ENCODE data around the gene ZNF83. TPM values are rescaled to one million over a fixed set of nuclear protein-coding genes. Genes with fewer than 3 reads are reported as not detected.
"Not testable (repeated sequence)": the region's sequence is repeated elsewhere in the genome, so short reads cannot be mapped to it uniquely, and the experiment has no call there.

ZNF83 gene
- total RNA-seq, 2 experiments from 2014 or later: 27.4 to 31.1 TPM

GRCh38 chr19:52646571-52647217 lies 8.5 kb upstream of the ZNF83 start:
- no peaks in the 10 kb centered on the region for H3K27me3 Mint-ChIP-seq
- ChIA-PET POLR2A (interaction anchor here (0.7 kb wide), 2 partner anchors 553 to 1550 kb away, joined by 3 to 5 read pairs; no protein-coding TSS in a partner anchor), CTCF (no interaction called here)
- peaks cover 34% of the 10 kb centered on the region for H3K9me3 Mint-ChIP-seq
- no peaks in the 10 kb centered on the region for H3K4me1 Mint-ChIP-seq (ENCODE audit: low read depth)
- intact Hi-C loops (cut with micrococcal nuclease): no loop called here
- DNase-seq: no peak
- ATAC-seq: no peak
- H3K27ac Mint-ChIP-seq: no peak overlapping the region
- no peak for TF ChIP-seq CTCF (IDR thresholded peaks at IDR 0.05)
- peaks cover 60% of the 10 kb centered on the region for H3K36me3 Mint-ChIP-seq (ENCODE audit: low read depth)
- H3K4me3 Mint-ChIP-seq: no peak overlapping the region

- intact Hi-C loops (cut with micrococcal nuclease): no loop called here
- peaks cover 17% of the 10 kb centered on the region for H3K36me3 Mint-ChIP-seq (ENCODE audit: low read depth)
- H3K4me1 Mint-ChIP-seq (ENCODE audit: low read depth): peaks cover 11% of the 10 kb centered on the region
- H3K9me3 Mint-ChIP-seq: peaks cover 8% of the 10 kb centered on the region
- DNase-seq: no peak
- no peak overlapping the region for H3K27ac Mint-ChIP-seq
- no peak for ATAC-seq
- POLR2A ChIA-PET: no interaction called here
- H3K4me3 Mint-ChIP-seq: no peak overlapping the region
- TF ChIP-seq CTCF (IDR thresholded peaks at IDR 0.05): no peak
- CTCF ChIA-PET: no interaction called here
- no peaks in the 10 kb centered on the region for H3K27me3 Mint-ChIP-seq
Measured at GRCh38 chr19:52640916-52641315, 2.8 kb upstream of the ZNF83 start.

- Mint-ChIP-seq H3K9me3 (peaks cover 8% of the 10 kb centered on the region), H3K4me3 (no peak overlapping the region), H3K36me3 (ENCODE audit: low read depth) (peaks cover 15% of the 10 kb centered on the region), H3K27ac (no peak overlapping the region), H3K4me1 (ENCODE audit: low read depth) (peaks cover 12% of the 10 kb centered on the region), H3K27me3 (no peaks in the 10 kb centered on the region)
- no peak for TF ChIP-seq CTCF (IDR thresholded peaks at IDR 0.05)
- DNase-seq (no peak), ATAC-seq (no peak)
- ChIA-PET CTCF (interaction anchor here (1.0 kb wide), 1 partner anchor 10 kb away, joined by 3 read pairs; no protein-coding TSS in a partner anchor), POLR2A (no interaction called here)
- intact Hi-C loops (cut with micrococcal nuclease): no loop called here
Measured at GRCh38 chr19:52639996-52640395, 1.8 kb upstream of the ZNF83 start.

- peak overlapping the region; percentile 98 for H3K4me3 Mint-ChIP-seq
- peaks cover 10% of the 10 kb centered on the region for H3K36me3 Mint-ChIP-seq (ENCODE audit: low read depth)
- intact Hi-C loops (cut with micrococcal nuclease): no loop called here
- DNase-seq: no peak
- H3K27ac Mint-ChIP-seq: no peak overlapping the region
- ATAC-seq: peak; percentile 18
- ChIA-PET CTCF (no interaction called here), POLR2A (interaction anchor here (0.8 kb wide), 1 partner anchor 23 kb away, joined by 3 read pairs; no protein-coding TSS in a partner anchor)
- peaks cover 12% of the 10 kb centered on the region for H3K4me1 Mint-ChIP-seq (ENCODE audit: low read depth)
- H3K9me3 Mint-ChIP-seq: peaks cover 5% of the 10 kb centered on the region
- no peak for TF ChIP-seq CTCF (IDR thresholded peaks at IDR 0.05)
- H3K27me3 Mint-ChIP-seq: no peaks in the 10 kb centered on the region
Measured at GRCh38 chr19:52638601-52639000, 446 bp upstream of the ZNF83 start.

- Mint-ChIP-seq H3K4me1 (ENCODE audit: low read depth) (peaks cover 12% of the 10 kb centered on the region), H3K36me3 (ENCODE audit: low read depth) (peaks cover 12% of the 10 kb centered on the region), H3K4me3 (no peak overlapping the region), H3K9me3 (peaks cover 2% of the 10 kb centered on the region), H3K27me3 (no peaks in the 10 kb centered on the region), H3K27ac (peak overlapping the region; percentile 43)
- CTCF ChIA-PET: no interaction called here
- DNase-seq (no peak), ATAC-seq (no peak)
- intact Hi-C loops (cut with micrococcal nuclease): no loop called here
- POLR2A ChIA-PET: interaction anchor here (0.7 kb wide), 1 partner anchor 99 kb away, joined by 4 read pairs; no protein-coding TSS in a partner anchor
- TF ChIP-seq CTCF (IDR thresholded peaks at IDR 0.05): no peak
Measured at GRCh38 chr19:52635786-52636570, 2.2 kb downstream of the ZNF83 start.

GRCh38 chr19:52627441-52627840 lies 10.7 kb downstream of the ZNF83 start:
- H3K9me3 Mint-ChIP-seq; H3K27me3 Mint-ChIP-seq; H3K27ac Mint-ChIP-seq; CTCF ChIA-PET; H3K4me1 Mint-ChIP-seq (ENCODE audit: low read depth); H3K4me3 Mint-ChIP-seq; intact Hi-C loops (cut with micrococcal nuclease); ATAC-seq; DNase-seq; POLR2A ChIA-PET: not testable (repeated sequence)
- H3K36me3 Mint-ChIP-seq (ENCODE audit: low read depth): peaks cover 30% of the 10 kb centered on the region
